T-cell (primary cell): ENCODE results near the gene NPTXR. TPM values are rescaled to one million over a fixed set of nuclear protein-coding genes. Genes with fewer than 3 reads are reported as not detected.

Experiments used
- ATAC-seq, 4 experiments: fragments of 200-7000 bp in 3 of 4; fragments of 150-1000 bp in 1 of 4; cut with Tn5 transposase; replicated peaks in 1 of 4; 1 replicate in 3 of 4; 2 replicates in 1 of 4; pipeline ENCODE4 v1.10.0; 2021; ENCODE audit warnings: moderate library complexity in 3 of 4, mild to moderate bottlenecking in 2 of 4, moderate number of reproducible peaks in 1 of 4
- CTCF ChIA-PET, 2 donors: fragments of 300-600 bp; sonication (Branson Sonifier 250); formaldehyde crosslinking; loops; one replicate each; lab custom pipeline; 2022; ENCODE audit warnings: antibody characterized with exemption in 2 of 2; lab: Charles Lee
- POLR2A ChIA-PET, 2 donors: fragments of 300-600 bp; sonication (Branson Sonifier 250); formaldehyde crosslinking; loops; one replicate each; lab custom pipeline; 2022; ENCODE audit warnings: antibody characterized with exemption in 2 of 2; lab: Charles Lee
- DNase-seq, 35 experiments: peaks; one replicate each; pipeline versions ENCODE4 v3.0.0 to v3.0.0-alpha.2; 2013 to 2023
- H3K27ac ChIP-seq: one replicate; pipeline ENCODE4 v1.5.1; 2013; ENCODE audit warnings: low read length
- H3K27me3 ChIP-seq, 2 experiments: replicated peaks in 1 of 2; 1 replicate in 1 of 2; 2 replicates in 1 of 2; pipeline versions ENCODE4 v1.6.1 to v1.7.0; 2013; ENCODE audit warnings: low read length in 1 of 2, mixed read lengths in 1 of 2; ENCODE audit not compliant: control insufficient read depth in 2 of 2, insufficient read depth in 2 of 2; ENCODE audit errors: extremely low read depth in 1 of 2
- H3K36me3 ChIP-seq, 2 donors: 1 replicate in 1 of 2; 2 replicates in 1 of 2; pipeline versions ENCODE4 v1.6.1 to v1.7.0; 2013; ENCODE audit warnings: low read length in 1 of 2; ENCODE audit not compliant: control insufficient read depth in 2 of 2, insufficient read depth in 1 of 2; ENCODE audit errors: extremely low read depth in 1 of 2
- H3K4me1 ChIP-seq, 2 experiments: 1 replicate in 1 of 2; 2 replicates in 1 of 2; pipeline versions ENCODE4 v1.6.1 to v1.7.0; 2013; ENCODE audit warnings: low read length in 2 of 2, mixed read lengths in 1 of 2; ENCODE audit not compliant: insufficient read depth in 2 of 2, control insufficient read depth in 1 of 2; ENCODE audit errors: extremely low read depth in 1 of 2
- H3K4me3 ChIP-seq, 2 donors: 1 replicate in 1 of 2; 2 replicates in 1 of 2; pipeline versions ENCODE4 v1.5.1 to v1.7.0; 2013; ENCODE audit warnings: mild to moderate bottlenecking in 2 of 2, low read length in 1 of 2, moderate library complexity in 1 of 2; ENCODE audit not compliant: control insufficient read depth in 1 of 2; ENCODE audit errors: extremely low read depth in 1 of 2
- H3K9me3 ChIP-seq: 2 replicates; pipeline ENCODE4 v1.7.0; 2013
- H3K27ac Mint-ChIP-seq, 2 donors: one replicate each; pipeline ENCODE4 v1.8.0; 2020 to 2021; ENCODE audit warnings: mild to moderate bottlenecking in 2 of 2, mixed read lengths in 2 of 2
- H3K27me3 Mint-ChIP-seq, 2 donors: one replicate each; pipeline ENCODE4 v1.8.0; 2021 to 2022; ENCODE audit warnings: mixed read lengths in 2 of 2
- H3K36me3 Mint-ChIP-seq: one replicate; pipeline ENCODE4 v1.8.0; 2021; ENCODE audit warnings: mixed read lengths
- H3K4me1 Mint-ChIP-seq, 3 donors: one replicate each; pipeline ENCODE4 v1.8.0; 2020 to 2022; ENCODE audit warnings: mixed read lengths in 3 of 3, mild to moderate bottlenecking in 1 of 3
- H3K4me3 Mint-ChIP-seq, 3 donors: one replicate each; pipeline ENCODE4 v1.8.0; 2020 to 2022; ENCODE audit warnings: mild to moderate bottlenecking in 3 of 3, mixed read lengths in 3 of 3, moderate library complexity in 3 of 3
- H3K9me3 Mint-ChIP-seq, 3 donors: one replicate each; pipeline ENCODE4 v1.8.0; 2020 to 2022; ENCODE audit warnings: mixed read lengths in 3 of 3
- WGBS: methylation state at CpG from one replicate; pipeline ENCODE4 v1.1.5; 2013; ENCODE audit warnings: missing lambda C conversion rate; ENCODE audit not compliant: insufficient coverage; 5-methylcytosine and 5-hydroxymethylcytosine counted together
- total RNA-seq, 35 experiments: library from RNA in 6 of 35; stranded (reverse) in 6 of 35; fragments of 120-200 nt in 1 of 35; gene quantifications; one replicate each; pipeline versions ENCODE4 v1.2.1 to v1.2.4 and lab custom pipeline; 2013 to 2026

The NPTXR gene
- total RNA-seq, 5 donors from 2014 or later (not counting 1 experiment from before 2014, with no cell fraction given) = 4.9 to 13.2 (median 9.1) TPM

DNA sequence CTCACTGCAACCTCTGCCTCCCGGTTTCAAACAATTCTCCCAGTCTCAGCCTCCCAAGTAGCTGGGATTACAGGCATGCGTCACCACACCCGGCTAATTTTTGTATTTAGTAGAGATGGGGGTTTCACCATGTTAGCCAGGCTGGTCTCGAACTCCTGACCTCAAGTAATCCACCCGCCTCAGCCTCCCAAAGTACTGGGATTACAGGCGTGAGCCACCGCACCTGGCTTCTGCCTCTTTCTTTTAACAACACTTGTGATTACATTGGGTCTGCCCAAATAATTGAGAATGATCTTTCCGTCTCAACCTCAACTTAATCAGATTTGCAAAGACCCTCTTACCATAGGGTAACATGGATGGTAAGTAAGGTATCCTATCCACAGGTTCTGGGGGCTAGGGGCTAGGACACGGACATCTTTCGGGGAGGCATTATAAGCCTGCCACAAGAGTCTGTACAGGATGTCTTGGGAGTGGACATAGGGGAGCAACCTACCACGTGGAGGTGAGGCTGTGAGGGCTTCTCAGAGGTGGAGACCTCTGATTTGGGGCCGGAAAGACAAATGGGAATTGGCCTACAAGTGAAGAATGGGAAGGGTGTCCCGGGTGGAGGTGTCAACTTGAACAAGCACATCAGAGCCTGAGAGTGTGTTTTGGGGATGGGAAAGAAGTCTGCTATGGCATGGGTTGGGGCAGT is 30.8 kb upstream of the NPTXR start:
- Histone ChIP-seq H3K27ac (no peak overlapping the region), H3K4me1 (peaks cover 17 to 38% of the 10 kb centered on the region in 2 experiments), H3K36me3 (peaks cover 0 to 3% of the 10 kb centered on the region in 2 donors), H3K9me3 (no peaks in the 10 kb centered on the region), H3K4me3 (no peak overlapping the region), H3K27me3 (peaks cover 0 to 9% of the 10 kb centered on the region in 2 experiments)
- ChIA-PET CTCF (interaction anchor here in 1 of 2 donors (0.9 kb wide), 1 partner anchor 129 kb away, joined by 3 read pairs; no protein-coding TSS in a partner anchor), POLR2A (no interaction called here)
- Mint-ChIP-seq H3K4me1 (peaks cover 35 to 42% (median 36%) of the 10 kb centered on the region in 3 donors), H3K27me3 (no peaks in the 10 kb centered on the region), H3K9me3 (no peaks in the 10 kb centered on the region), H3K4me3 (peak overlapping the region; percentile 88 to 94 (median 93)), H3K36me3 (no peaks in the 10 kb centered on the region), H3K27ac (peak overlapping the region; percentile 88 to 93)
- DNase-seq (no peak), ATAC-seq (no peak)
- 86% methylated on average over 5 of the region's 13 CpGs for WGBS

DNA sequence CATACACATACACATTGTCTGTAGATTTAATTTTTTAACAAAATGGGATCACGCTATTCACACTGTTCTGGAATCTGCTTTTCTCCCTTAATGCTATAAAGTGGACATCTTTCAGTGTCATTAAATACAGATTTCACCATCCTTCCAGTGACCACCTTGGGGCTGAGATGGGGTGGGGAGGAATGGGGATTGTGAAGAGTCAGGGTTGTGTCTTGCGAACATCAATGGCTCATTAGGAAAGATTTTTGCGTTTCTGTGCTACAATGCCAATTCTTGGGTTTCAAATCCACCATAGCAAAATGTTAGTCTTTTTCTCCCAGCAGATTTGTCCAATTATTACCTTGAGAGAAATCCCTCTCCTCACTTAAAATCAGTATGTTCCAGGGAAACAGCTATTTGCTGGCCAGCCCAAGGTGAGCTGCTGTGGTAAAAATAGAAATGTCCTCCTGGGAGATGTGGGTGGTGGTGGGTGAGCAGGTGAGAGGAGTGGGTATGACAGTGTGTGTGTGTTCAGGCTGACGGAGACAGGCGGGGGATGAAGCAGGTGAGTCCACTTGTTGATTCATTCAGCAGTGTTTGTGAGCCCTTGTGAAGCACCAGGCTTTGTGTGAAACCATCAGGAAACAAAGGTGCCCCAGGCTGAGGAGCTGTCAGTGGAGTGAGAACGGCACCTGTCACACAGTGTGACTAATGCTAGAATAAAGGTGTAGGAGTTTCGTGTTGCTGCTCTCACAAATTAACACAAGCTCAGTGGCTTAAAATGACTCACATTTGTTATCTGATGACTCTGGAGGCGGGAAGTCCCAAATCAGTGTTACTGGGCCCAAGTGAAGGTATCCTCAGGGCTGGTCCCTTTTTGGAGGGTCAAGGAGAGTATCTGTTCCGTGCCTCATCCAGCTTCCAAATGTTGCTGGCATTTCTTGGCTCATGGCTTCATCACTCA is 29.9 kb upstream of the NPTXR start:
- H3K36me3 Mint-ChIP-seq = no peaks in the 10 kb centered on the region
- H3K4me1 Mint-ChIP-seq = peaks cover 42 to 50% (median 43%) of the 10 kb centered on the region in 3 donors
- Histone ChIP-seq H3K27me3 (peaks cover 0 to 1% of the 10 kb centered on the region in 2 experiments), H3K9me3 (no peaks in the 10 kb centered on the region), H3K4me3 (no peak overlapping the region), H3K27ac (no peak overlapping the region), H3K36me3 (peaks cover 0 to 12% of the 10 kb centered on the region in 2 donors), H3K4me1 (peaks cover 17 to 47% of the 10 kb centered on the region in 2 experiments)
- no peaks in the 10 kb centered on the region for H3K9me3 Mint-ChIP-seq
- ChIA-PET CTCF (interaction anchor here in 1 of 2 donors (0.9 kb wide), 1 partner anchor 130 kb away, joined by 3 read pairs; no protein-coding TSS in a partner anchor), POLR2A (interaction anchor here in 1 of 2 donors (0.6 kb wide), 2 partner anchors 331 to 472 kb away, joined by 3 to 9 read pairs; no protein-coding TSS in a partner anchor)
- peak overlapping the region; percentile 88 to 93 for H3K27ac Mint-ChIP-seq
- DNase-seq (peak in 18 of 35 experiments; percentile 11 to 61 (median 30)), ATAC-seq (peak in 3 of 4 experiments; percentile 21 to 32 (median 24))
- 33% methylated on average over 4 of the region's 9 CpGs for WGBS
- H3K27me3 Mint-ChIP-seq = no peaks in the 10 kb centered on the region
- H3K4me3 Mint-ChIP-seq = peak overlapping the region; percentile 88 to 94 (median 93)

DNA sequence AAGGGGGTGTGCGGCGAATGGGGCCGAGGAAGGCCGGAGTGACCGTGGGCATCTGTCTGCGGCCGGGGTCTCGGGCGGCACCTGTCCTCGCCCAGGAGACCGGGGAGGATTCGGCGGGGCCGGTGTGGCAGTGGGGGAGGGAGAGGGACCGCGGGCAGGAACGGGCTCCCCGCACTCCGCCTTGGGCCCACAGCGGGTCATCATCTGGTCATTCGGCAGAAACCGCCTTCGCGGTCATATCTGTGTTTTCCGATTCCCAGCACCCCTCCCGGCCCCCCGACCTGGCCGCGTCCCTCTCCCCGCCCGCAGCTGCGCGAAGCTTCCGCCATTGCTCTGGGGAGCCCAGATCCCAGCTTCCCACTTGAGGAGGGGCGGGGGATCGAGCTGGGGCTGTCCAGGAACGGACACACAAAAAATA is 29.0 kb upstream of the NPTXR start:
- peak overlapping the region; percentile 88 to 93 for H3K27ac Mint-ChIP-seq
- H3K4me3 ChIP-seq = peak overlapping the region; percentile 90 to 98
- WGBS = 3% methylated on average over 31 of the region's 37 CpGs
- H3K4me3 Mint-ChIP-seq = peak overlapping the region; percentile 88 to 94 (median 93)
- peaks cover 17 to 56% of the 10 kb centered on the region in 2 experiments for H3K4me1 ChIP-seq
- H3K27me3 ChIP-seq = no peaks in the 10 kb centered on the region
- no peaks in the 10 kb centered on the region for H3K9me3 ChIP-seq
- H3K36me3 Mint-ChIP-seq = no peaks in the 10 kb centered on the region
- ATAC-seq = no peak
- peaks cover 0 to 12% of the 10 kb centered on the region in 2 donors for H3K36me3 ChIP-seq
- H3K27me3 Mint-ChIP-seq = no peaks in the 10 kb centered on the region
- no peaks in the 10 kb centered on the region for H3K9me3 Mint-ChIP-seq
- ChIA-PET POLR2A (interaction anchor here in 1 of 2 donors (0.6 kb wide), 1 partner anchor 332 kb away, joined by 3 read pairs; no protein-coding TSS in a partner anchor), CTCF (no interaction called here)
- peak overlapping the region; percentile 76 for H3K27ac ChIP-seq
- H3K4me1 Mint-ChIP-seq = peaks cover 51 to 58% (median 51%) of the 10 kb centered on the region in 3 donors
- peak in 2 of 35 experiments; percentile 23 to 36 for DNase-seq

DNA sequence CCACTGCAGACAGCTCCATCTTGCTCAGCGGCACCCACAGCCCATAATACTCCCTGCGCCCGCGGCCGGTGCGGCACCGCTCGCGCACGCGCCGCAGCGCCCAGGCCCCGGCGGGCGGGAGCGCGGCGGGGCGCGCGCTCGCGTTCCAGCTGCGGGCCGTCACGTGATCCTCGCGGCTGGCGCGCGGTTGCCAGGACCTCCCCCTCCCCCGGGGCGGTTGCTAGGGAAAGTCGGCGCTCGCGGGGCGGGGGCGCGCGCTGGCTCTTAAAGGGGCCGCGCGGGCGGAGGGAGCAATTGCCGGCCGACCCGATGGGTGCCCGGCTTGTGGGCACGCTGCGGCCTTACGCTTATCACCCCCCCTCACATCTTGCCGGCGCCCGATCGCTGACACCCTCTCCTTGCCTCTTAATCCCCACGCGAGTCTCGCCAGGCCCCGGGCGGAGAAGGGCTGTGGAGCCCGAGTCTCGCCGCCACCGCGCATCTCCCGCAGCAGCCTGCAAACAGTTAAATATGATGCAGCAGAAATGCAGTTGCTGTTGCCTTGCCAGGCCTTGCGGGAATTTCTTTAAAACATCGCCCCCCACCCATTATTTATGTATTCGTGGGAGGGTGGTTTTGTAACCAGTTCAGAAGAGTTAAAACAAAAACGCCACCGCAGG is 28.5 kb upstream of the NPTXR start, which contains the start of gene CBX6:
Gene CBX6 (minus strand): TSS at position 45 of the 659 bp plus-strand sequence. CDS start 26 bp downstream, at position 19.
- peak; percentile 85 to 97 (median 93) for DNase-seq
- peak within 1 kb of the TSS; percentile 88 to 93 for H3K27ac Mint-ChIP-seq
- H3K27me3 Mint-ChIP-seq = no peaks in the 10 kb centered on the region
- peaks cover 55 to 60% (median 56%) of the 10 kb centered on the region in 3 donors for H3K4me1 Mint-ChIP-seq
- Histone ChIP-seq H3K27ac (peak within 1 kb of the TSS; percentile 76), H3K4me1 (peaks cover 17 to 61% of the 10 kb centered on the region in 2 experiments), H3K9me3 (no peaks in the 10 kb centered on the region), H3K4me3 (peak within 1 kb of the TSS; percentile 90 to 98), H3K36me3 (peaks cover 1 to 14% of the 10 kb centered on the region in 2 donors), H3K27me3 (no peaks in the 10 kb centered on the region)
- POLR2A ChIA-PET = interaction anchor here in 1 of 2 donors (0.8 to 1.3 kb wide), 2 partner anchors 446 to 447 kb away, joined by 3 to 4 read pairs; no protein-coding TSS in a partner anchor
- CTCF ChIA-PET = interaction anchor here (0.5 to 2.6 kb wide), 9 partner anchors 106 to 918 kb away, joined by 3 to 9 read pairs (median 4); partner anchors contain the start of genes CBX7 (in 1 of the 2) and RPL3 (in 1 of the 2)
- H3K4me3 Mint-ChIP-seq = peak within 1 kb of the TSS; percentile 88 to 94 (median 93)
- H3K36me3 Mint-ChIP-seq = peaks cover 2% of the 10 kb centered on the region
- peak; percentile 80 to 84 (median 82) for ATAC-seq
- H3K9me3 Mint-ChIP-seq = no peaks in the 10 kb centered on the region
- WGBS = 0% methylated on average over 68 of the region's 73 CpGs

DNA sequence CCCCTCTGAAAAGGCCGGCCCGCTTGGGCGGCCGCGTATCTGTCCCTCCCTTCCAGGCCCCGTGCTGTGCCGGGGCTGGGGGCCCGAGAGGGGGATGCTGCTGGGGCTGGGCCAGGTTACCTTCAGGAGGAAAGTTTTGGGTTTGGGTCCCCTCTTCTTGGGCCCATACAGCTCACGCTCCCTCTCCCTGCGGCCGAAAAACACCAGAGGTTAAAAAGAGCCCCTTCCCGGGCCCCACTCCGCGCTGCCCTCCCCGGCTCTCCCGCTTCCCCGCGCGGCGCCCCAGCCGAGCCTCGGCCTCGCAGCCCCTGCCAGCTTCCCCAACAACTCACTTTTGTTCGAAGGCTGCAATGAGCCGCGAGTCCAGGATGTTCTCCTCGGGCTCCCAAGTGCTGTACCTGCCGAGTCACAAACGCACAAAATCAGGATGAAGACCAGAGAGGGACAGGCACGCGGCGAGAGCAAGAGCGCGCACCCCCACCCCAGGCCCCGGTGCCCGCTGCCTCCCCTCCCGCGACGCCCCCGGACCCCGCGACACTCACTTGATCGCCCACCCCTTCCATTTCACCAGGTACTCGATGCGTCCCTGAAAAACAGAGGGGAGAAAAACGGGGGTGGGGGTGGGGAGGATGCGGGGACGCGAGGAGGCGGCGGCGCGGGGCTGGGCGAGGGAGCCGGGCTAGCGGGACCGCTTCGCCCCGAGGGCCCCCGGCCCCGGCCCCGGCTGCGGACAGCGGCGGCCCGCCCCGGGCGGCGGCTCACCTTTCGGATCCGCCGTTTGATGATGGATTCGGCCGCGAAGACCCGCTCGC is 27.7 kb upstream of the NPTXR start:
- H3K9me3 Mint-ChIP-seq = no peaks in the 10 kb centered on the region
- Histone ChIP-seq H3K27ac (peak overlapping the region; percentile 64), H3K27me3 (no peaks in the 10 kb centered on the region), H3K36me3 (peaks cover 2 to 17% of the 10 kb centered on the region in 2 donors), H3K4me3 (peak overlapping the region; percentile 52 to 57), H3K4me1 (peaks cover 17 to 63% of the 10 kb centered on the region in 2 experiments), H3K9me3 (no peaks in the 10 kb centered on the region)
- H3K4me1 Mint-ChIP-seq = peaks cover 55 to 60% (median 56%) of the 10 kb centered on the region in 3 donors
- ChIA-PET CTCF (interaction anchor here (0.5 to 2.6 kb wide), 11 partner anchors 9 to 917 kb away, joined by 3 to 9 read pairs (median 4); partner anchors contain the start of genes CBX7 (in 1 of the 2) and RPL3 (in 1 of the 2)), POLR2A (interaction anchor here (0.8 to 1.3 kb wide), 3 partner anchors 17 to 448 kb away, joined by 3 to 4 read pairs (median 3); no protein-coding TSS in a partner anchor)
- DNase-seq = peak in 11 of 35 experiments; percentile 12 to 50 (median 19)
- peaks cover 2% of the 10 kb centered on the region for H3K36me3 Mint-ChIP-seq
- WGBS = under 1% methylated on average over 63 of the region's 77 CpGs
- peak overlapping the region; percentile 84 to 85 for H3K27ac Mint-ChIP-seq
- peak; percentile 10 to 21 (median 16) for ATAC-seq
- H3K4me3 Mint-ChIP-seq = peak overlapping the region; percentile 86 to 94 (median 93)
- H3K27me3 Mint-ChIP-seq = no peaks in the 10 kb centered on the region
